HepG2 (cell line): Measurements from ENCODE around the gene TMEM53. TPM values are rescaled to one million over a fixed set of nuclear protein-coding genes. Genes with fewer than 3 reads are reported as not detected.

Experiments used
- BRCA1 ChIP-seq: sonication (generic); formaldehyde crosslinking; IDR thresholded peaks from 2 replicates; pipeline ENCODE4 v1.4.0; 2020; ENCODE audit warnings: missing genetic modification reagents
- CHD4 ChIP-seq: fragments of 200-600 bp; sonication (generic); IDR thresholded peaks from 2 replicates; pipeline ENCODE4 v1.7.0; 2017; ENCODE audit warnings: mild to moderate bottlenecking, low read length, borderline replicate concordance
- E2F5 ChIP-seq: sonication (generic); formaldehyde crosslinking; conservative IDR thresholded peaks from 2 replicates; pipeline ENCODE4 v1.4.0; 2020; ENCODE audit warnings: missing genetic modification reagents
- FIP1L1 ChIP-seq: fragments of 200-400 bp; formaldehyde crosslinking; IDR thresholded peaks from 2 replicates; pipeline ENCODE4 v1.6.1; 2018; ENCODE audit warnings: low read depth, mild to moderate bottlenecking, low read length, moderate library complexity, borderline replicate concordance; ENCODE audit not compliant: insufficient read depth
- MBNL3 ChIP-seq: fragments of 250-450 bp; sonication (Bioruptor Pico); conservative IDR thresholded peaks from 2 replicates; pipeline ENCODE4 v1.8.0; 2022; ENCODE audit warnings: mild to moderate bottlenecking, inconsistent platforms
- MNT ChIP-seq: fragments of 450-650 bp; IDR thresholded peaks from 2 replicates; pipeline ENCODE4 v1.6.1; 2016
- PHB2 ChIP-seq: fragments of 450-650 bp; IDR thresholded peaks from 2 replicates; pipeline ENCODE4 v1.6.1; 2018; ENCODE audit not compliant: partially characterized antibody
- RARA ChIP-seq: IDR thresholded peaks from 2 replicates; pipeline ENCODE4 v1.6.1; 2016; ENCODE audit warnings: missing genetic modification reagents, missing compliant biosample characterization
- RBM22 ChIP-seq: fragments of 200-400 bp; formaldehyde crosslinking; optimal IDR thresholded peaks from 2 replicates; pipeline ENCODE3; 2017; ENCODE audit warnings: mild to moderate bottlenecking, low read length, moderate library complexity
- RELA ChIP-seq: sonication (generic); formaldehyde crosslinking; IDR thresholded peaks from 2 replicates; pipeline ENCODE4 v1.4.0; 2020; ENCODE audit warnings: missing genetic modification reagents
- REST ChIP-seq, 2 experiments: IDR thresholded peaks; 2 replicates each; pipeline ENCODE4 v1.6.1; 2011 to 2012; ENCODE audit warnings: low read length in 2 of 2, borderline replicate concordance in 1 of 2, low read depth in 1 of 2, mild to moderate bottlenecking in 1 of 2, moderate library complexity in 1 of 2
- SP5 ChIP-seq: IDR thresholded peaks from 2 replicates; pipeline ENCODE4 v1.6.1; 2016; ENCODE audit warnings: low read depth, borderline replicate concordance
- TFE3 ChIP-seq: IDR thresholded peaks from 2 replicates; pipeline ENCODE4 v1.6.1; 2016
- ZKSCAN1 ChIP-seq: fragments of 150-350 bp; IDR thresholded peaks from 2 replicates; pipeline ENCODE4 v1.6.1; 2014; ENCODE audit warnings: low read length
- ZNF329 ChIP-seq: sonication (generic); formaldehyde crosslinking; IDR thresholded peaks from 2 replicates; pipeline ENCODE4 v1.9.0; 2021; ENCODE audit warnings: low read depth, mild to moderate bottlenecking, missing genetic modification reagents
- ZNF563 ChIP-seq: sonication (generic); formaldehyde crosslinking; IDR thresholded peaks from 2 replicates; pipeline ENCODE4 v1.8.0; 2022; ENCODE audit warnings: mild to moderate bottlenecking, moderate library complexity, missing genetic modification reagents
- ZNF564 ChIP-seq: sonication (generic); formaldehyde crosslinking; IDR thresholded peaks from 2 replicates; pipeline ENCODE4 v1.8.1; 2023; ENCODE audit warnings: mild to moderate bottlenecking, missing genetic modification reagents
- ZNF749 ChIP-seq: sonication (generic); formaldehyde crosslinking; IDR thresholded peaks from 2 replicates; pipeline ENCODE4 v1.8.0; 2022; ENCODE audit warnings: mild to moderate bottlenecking, missing genetic modification reagents, moderate library complexity, borderline replicate concordance
- ZNF800 ChIP-seq: sonication (generic); formaldehyde crosslinking; IDR thresholded peaks from 2 replicates; pipeline ENCODE4 v1.4.0; 2020; ENCODE audit warnings: missing genetic modification reagents
- polyA plus RNA-seq, 8 experiments: library from polyadenylated mRNA; depleted of rRNA in 3 of 8; stranded (reverse) in 7 of 8; unstranded in 1 of 8; fragments of >200 nt; fragmentation: Illumina TruSeq in 4 of 8; extraction: Trizol in 4 of 8; gene quantifications; 2 replicates each; pipeline versions ENCODE4 v1.2.1 to v1.2.3, GENCODE V29; 2011 to 2016; ENCODE audit warnings: low read depth in 4 of 8, missing spikeins in 1 of 8, mixed read lengths in 1 of 8; ENCODE audit not compliant: insufficient read depth in 1 of 8
- total RNA-seq, 5 experiments: library from RNA; depleted of rRNA; stranded (reverse); fragments of >200 nt; fragmentation: Illumina TruSeq; extraction: Trizol; gene quantifications; 2 replicates each; pipeline ENCODE4 v1.2.3, GENCODE V29; 2016; ENCODE audit warnings: low read depth in 1 of 5

TMEM53 gene
- total and polyA plus RNA-seq, 2 of the 13 experiments (the other 11 are each of a cell fraction or from before 2014, with no cell fraction given) = 12.6 to 20.2 TPM

- TF ChIP-seq E2F5 (CRISPR knock-in tag) = no peak; the same call in 1 of the 2 replicates
- TF ChIP-seq BRCA1 = no peak
- TF ChIP-seq FIP1L1 = no peak
- no peak for TF ChIP-seq PHB2
- TF ChIP-seq CHD4 = no peak
- peak; percentile 79; the same call in 1 of the 2 replicates for TF ChIP-seq TFE3 (CRISPR knock-in tag)
- TF ChIP-seq ZNF329 (CRISPR knock-in tag) = peak; percentile 75
- TF ChIP-seq MNT = no peak
- peak; percentile 89 for TF ChIP-seq ZNF564 (CRISPR knock-in tag)
- no peak for TF ChIP-seq RBM22
- peak; percentile 51; the same call in 1 of the 2 replicates for TF ChIP-seq RARA
- TF ChIP-seq ZNF800 (CRISPR knock-in tag) = no peak
- no peak for TF ChIP-seq MBNL3 (CRISPR knock-in tag)
- TF ChIP-seq REST (IDR thresholded peaks at IDR 0.05; ENCODE audit: borderline replicate concordance in 1 of 2, low read depth in 1 of 2, low read length in 2 of 2) = 0 out of 4 replicates have a peak, but pooled peaks of 1 of the 2 experiments have one; percentile 4
- peak; percentile 20; the same call in 1 of the 2 replicates for TF ChIP-seq SP5 (CRISPR knock-in tag)
- peak; percentile 67; the same call in 1 of the 2 replicates for TF ChIP-seq ZNF563
- peak; percentile 46; the same call in 1 of the 2 replicates for TF ChIP-seq ZNF749 (CRISPR knock-in tag)
- no peak for TF ChIP-seq RELA (CRISPR knock-in tag)
- no peak for TF ChIP-seq ZKSCAN1
Observed at GRCh38 chr1:44631647-44632539, 42.4 kb downstream of the TMEM53 start (continued).
